Osteoblast (primary cell): ENCODE measurements around the gene ZBTB17. TPM values are rescaled to one million over a fixed set of nuclear protein-coding genes. Genes with fewer than 3 reads are reported as not detected.

Experiments used
- DNase-seq: peaks from one replicate; pipeline ENCODE4 v3.0.0; 2011; ENCODE audit warnings: low spot score, mixed read lengths; ENCODE audit not compliant: insufficient read length; ENCODE audit errors: missing footprints
- H2AFZ ChIP-seq: 2 replicates; pipeline ENCODE4 v1.6.0; 2011; ENCODE audit warnings: mild to moderate bottlenecking, low read length
- H3K27ac ChIP-seq: 2 replicates; pipeline ENCODE4 v1.5.1; 2011; ENCODE audit warnings: mild to moderate bottlenecking, low read depth, low read length, moderate library complexity
- H3K27me3 ChIP-seq: 2 replicates; pipeline ENCODE4 v1.6.0; 2012; ENCODE audit warnings: mild to moderate bottlenecking, control low read depth, inconsistent platforms, low read length, moderate library complexity; ENCODE audit not compliant: insufficient read depth
- H3K36me3 ChIP-seq: 2 replicates; pipeline ENCODE4 v1.5.1; 2011; ENCODE audit warnings: mild to moderate bottlenecking, low read length, control low read depth, moderate library complexity; ENCODE audit not compliant: insufficient read depth
- H3K4me1 ChIP-seq: 2 replicates; pipeline ENCODE4 v1.5.1; 2011; ENCODE audit warnings: mild to moderate bottlenecking, low read length, control low read depth, moderate library complexity; ENCODE audit not compliant: insufficient read depth
- H3K4me2 ChIP-seq: 2 replicates; pipeline ENCODE4 v1.6.0; 2011; ENCODE audit warnings: mild to moderate bottlenecking, low read length; ENCODE audit not compliant: insufficient read depth
- H3K4me3 ChIP-seq: fragments of 200-600 bp; sonication (generic); 3 replicates; pipeline ENCODE4 v1.5.1; 2012; ENCODE audit warnings: mild to moderate bottlenecking, low read length, inconsistent platforms; ENCODE audit not compliant: insufficient read depth
- H3K79me2 ChIP-seq: 2 replicates; pipeline ENCODE4 v1.6.0; 2012; ENCODE audit warnings: mild to moderate bottlenecking, low read length, control low read depth, inconsistent platforms; ENCODE audit not compliant: insufficient read depth
- H3K9me3 ChIP-seq: 2 replicates; pipeline ENCODE4 v1.5.1; 2011; ENCODE audit warnings: low read depth, low read length, control low read depth
- H4K20me1 ChIP-seq: 2 replicates; pipeline ENCODE4 v1.6.0; 2012; ENCODE audit warnings: mild to moderate bottlenecking, low read length, control low read depth; ENCODE audit not compliant: insufficient read depth
- CTCF ChIP-seq: IDR thresholded peaks from 2 replicates; pipeline ENCODE4 v1.5.1; 2011; ENCODE audit warnings: mild to moderate bottlenecking, low read depth, low read length, moderate library complexity; ENCODE audit errors: extremely low read depth
- total RNA-seq: library from RNA; depleted of rRNA; stranded (reverse); fragments of >200 nt; gene quantifications from 2 replicates; pipeline ENCODE4 v1.2.3, GENCODE V29; 2012

ZBTB17 gene
- total RNA-seq, 1 donor = 29.7 TPM

DNA sequence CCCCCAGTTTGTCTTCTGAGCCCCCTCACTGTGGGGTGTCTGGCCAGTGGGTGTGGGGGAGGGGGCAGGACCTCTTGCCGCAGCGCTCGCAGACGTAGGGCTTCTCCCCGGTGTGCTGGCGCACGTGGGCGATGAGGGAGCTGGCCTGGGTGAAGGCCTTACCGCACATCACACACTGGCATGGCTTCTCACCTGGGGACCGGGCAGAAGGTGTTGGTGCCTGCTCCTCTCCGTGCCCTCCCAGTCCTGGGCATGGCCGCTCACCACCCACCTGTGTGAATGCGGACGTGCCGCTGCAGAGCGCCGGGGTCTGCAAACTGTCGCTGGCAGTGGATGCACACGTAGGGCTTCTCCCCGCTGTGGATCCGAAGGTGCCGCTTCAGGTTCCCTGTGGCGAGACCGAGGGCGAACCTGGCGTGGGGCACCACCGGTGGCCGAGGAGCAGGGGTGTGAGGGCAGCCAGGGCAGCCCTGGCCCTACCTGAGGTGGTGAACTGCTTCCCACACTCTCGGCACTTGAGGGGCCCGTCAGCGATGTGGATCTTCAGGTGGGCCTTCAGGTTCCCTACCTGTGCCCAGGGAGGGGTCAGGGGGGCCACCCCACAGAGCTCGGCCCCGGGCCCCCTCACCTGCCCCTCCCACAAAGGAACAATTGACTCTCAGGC, 32.4 kb downstream of the ZBTB17 start:
- Histone ChIP-seq H3K4me1 (peaks cover 18% of the 10 kb centered on the region), H2AFZ (no peak overlapping the region), H3K4me2 (no peak overlapping the region), H3K9me3 (no peaks in the 10 kb centered on the region), H3K27ac (no peak overlapping the region), H4K20me1 (peaks cover 14% of the 10 kb centered on the region), H3K4me3 (no peak overlapping the region), H3K79me2 (peaks cover 29% of the 10 kb centered on the region), H3K27me3 (no peaks in the 10 kb centered on the region), H3K36me3 (peaks cover 79% of the 10 kb centered on the region)
- peak; percentile 66 for DNase-seq
- TF ChIP-seq CTCF = no peak

- no peak for TF ChIP-seq CTCF
- Histone ChIP-seq H3K4me3 (no peak overlapping the region), H3K9me3 (no peaks in the 10 kb centered on the region), H3K27me3 (no peaks in the 10 kb centered on the region), H3K36me3 (peaks cover 84% of the 10 kb centered on the region), H3K79me2 (peaks cover 24% of the 10 kb centered on the region), H3K4me1 (peaks cover 12% of the 10 kb centered on the region), H3K27ac (no peak overlapping the region), H3K4me2 (no peak overlapping the region), H2AFZ (no peak overlapping the region), H4K20me1 (peaks cover 13% of the 10 kb centered on the region)
- DNase-seq = peak; percentile 82
Measured at GRCh38 chr1:15942661-15943327, 33.1 kb downstream of the ZBTB17 start.

DNA sequence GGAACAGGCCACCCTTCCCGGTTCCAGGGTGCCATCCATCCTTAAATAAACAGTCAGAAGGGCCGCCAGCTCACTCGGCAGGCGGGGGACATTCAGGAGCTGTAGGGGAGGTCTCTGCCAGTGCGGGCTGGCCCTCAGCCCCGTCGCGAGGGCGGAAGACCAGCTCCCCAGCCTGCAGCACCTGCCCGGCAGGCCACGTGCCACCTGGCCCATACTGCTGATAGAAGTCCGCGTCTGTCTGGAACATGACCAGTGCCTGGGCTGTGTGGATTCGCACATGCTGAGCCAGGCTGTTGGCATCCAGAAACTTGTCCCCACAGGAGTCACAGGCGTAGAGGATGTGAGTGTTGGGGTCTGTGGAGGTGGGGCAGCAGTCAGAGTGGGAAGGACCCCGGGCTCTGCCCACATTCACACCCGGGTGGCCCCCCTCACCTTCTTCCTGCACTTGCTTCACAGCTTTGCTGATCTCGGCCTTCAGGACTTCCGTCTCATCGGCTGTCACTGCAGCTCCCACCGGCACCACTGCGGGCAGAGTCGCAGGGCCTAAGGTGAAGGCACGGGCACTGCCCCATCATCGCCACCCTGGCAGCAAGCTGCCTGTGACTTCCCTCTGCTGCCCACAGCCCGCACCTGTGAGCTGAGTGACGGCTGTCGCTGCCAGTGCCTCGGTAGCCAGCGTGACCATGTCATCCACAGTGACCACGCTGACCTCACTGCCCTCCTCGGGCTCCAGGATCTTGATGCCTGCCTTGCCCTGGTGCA, 33.8 kb downstream of the ZBTB17 start:
- H3K9me3 ChIP-seq = no peaks in the 10 kb centered on the region
- peak; percentile 81 for DNase-seq
- H3K36me3 ChIP-seq = peaks cover 84% of the 10 kb centered on the region
- H3K27me3 ChIP-seq = no peaks in the 10 kb centered on the region
- H3K27ac ChIP-seq = no peak overlapping the region
- no peak overlapping the region for H3K4me2 ChIP-seq
- TF ChIP-seq CTCF = no peak
- H3K4me3 ChIP-seq = no peak overlapping the region
- H3K4me1 ChIP-seq = peaks cover 12% of the 10 kb centered on the region
- peaks cover 17% of the 10 kb centered on the region for H3K79me2 ChIP-seq
- H2AFZ ChIP-seq = no peak overlapping the region
- peaks cover 6% of the 10 kb centered on the region for H4K20me1 ChIP-seq
